ENCODE results near the gene FLVCR2.

The FLVCR2 gene

GRCh38 chr14:75658957-75659356 lies 80.5 kb downstream of the FLVCR2 start:
- in situ Hi-C loops (cut with HindIII; ENCODE audit: low sequenced_read_pairs): no loop called here
- H3K4me3 ChIP-seq (ENCODE audit: low read depth, low read length): no peak overlapping the region
- DNase-seq (ENCODE audit: low read depth): no peak
- TF ChIP-seq, protein P1, sequence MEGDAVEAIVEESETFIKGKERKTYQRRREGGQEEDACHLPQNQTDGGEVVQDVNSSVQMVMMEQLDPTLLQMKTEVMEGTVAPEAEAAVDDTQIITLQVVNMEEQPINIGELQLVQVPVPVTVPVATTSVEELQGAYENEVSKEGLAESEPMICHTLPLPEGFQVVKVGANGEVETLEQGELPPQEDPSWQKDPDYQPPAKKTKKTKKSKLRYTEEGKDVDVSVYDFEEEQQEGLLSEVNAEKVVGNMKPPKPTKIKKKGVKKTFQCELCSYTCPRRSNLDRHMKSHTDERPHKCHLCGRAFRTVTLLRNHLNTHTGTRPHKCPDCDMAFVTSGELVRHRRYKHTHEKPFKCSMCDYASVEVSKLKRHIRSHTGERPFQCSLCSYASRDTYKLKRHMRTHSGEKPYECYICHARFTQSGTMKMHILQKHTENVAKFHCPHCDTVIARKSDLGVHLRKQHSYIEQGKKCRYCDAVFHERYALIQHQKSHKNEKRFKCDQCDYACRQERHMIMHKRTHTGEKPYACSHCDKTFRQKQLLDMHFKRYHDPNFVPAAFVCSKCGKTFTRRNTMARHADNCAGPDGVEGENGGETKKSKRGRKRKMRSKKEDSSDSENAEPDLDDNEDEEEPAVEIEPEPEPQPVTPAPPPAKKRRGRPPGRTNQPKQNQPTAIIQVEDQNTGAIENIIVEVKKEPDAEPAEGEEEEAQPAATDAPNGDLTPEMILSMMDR (IDR thresholded peaks at IDR 0.05; ENCODE audit: low read depth, low read length, missing control alignments): no peak

DNA sequence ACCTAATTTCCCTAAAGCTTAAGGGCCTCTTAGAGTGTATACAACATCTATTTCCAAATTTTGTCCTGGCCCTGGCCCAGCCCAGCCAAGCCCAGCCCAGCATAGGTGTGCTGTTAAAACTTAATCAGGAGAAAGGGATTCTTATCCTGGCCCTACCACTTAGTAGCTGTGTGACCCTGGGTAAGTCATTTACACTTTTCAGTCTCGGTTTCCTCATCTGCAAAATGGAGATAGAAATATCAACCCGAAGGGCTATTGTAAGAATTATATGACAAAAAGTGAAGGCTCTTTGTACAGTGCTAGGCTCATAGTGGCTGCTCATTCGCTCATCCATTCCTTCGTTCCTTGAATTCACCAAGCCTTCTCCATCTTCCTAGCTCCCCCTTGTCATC lies 81.8 kb downstream of the FLVCR2 start:
- in situ Hi-C loops (cut with HindIII; ENCODE audit: low sequenced_read_pairs): loop anchor here (5.0 kb wide), 1 partner anchor 88 kb away; no protein-coding TSS in a partner anchor
- DNase-seq (ENCODE audit: low read depth): no peak
- TF ChIP-seq, protein P1 (IDR thresholded peaks at IDR 0.05; ENCODE audit: low read depth, low read length, missing control alignments): no peak
- peak overlapping the region; percentile 85 for H3K4me3 ChIP-seq (ENCODE audit: low read depth, low read length)

GRCh38 chr14:75660630-75661498 lies 82.4 kb downstream of the FLVCR2 start, which contains the start of the genes ERG28 and TTLL5:
ERG28 (minus strand) TSS chr14:75660876; CDS start chr14:75657502, 3,374 bp downstream.
TTLL5 (plus strand) TSS chr14:75661246; CDS start chr14:75663150, 1,904 bp downstream.
- TF ChIP-seq, protein P1 (IDR thresholded peaks at IDR 0.05; ENCODE audit: low read depth, low read length, missing control alignments): no peak
- peak; percentile 98 for DNase-seq (ENCODE audit: low read depth)
- in situ Hi-C loops (cut with HindIII; ENCODE audit: low sequenced_read_pairs): loop anchor here (5.0 kb wide), 1 partner anchor 89 kb away; no protein-coding TSS in a partner anchor
- peak within 1 kb of the TSS; percentile 85 for H3K4me3 ChIP-seq (ENCODE audit: low read depth, low read length)

- no peak for DNase-seq (ENCODE audit: low read depth)
- in situ Hi-C loops (cut with HindIII; ENCODE audit: low sequenced_read_pairs): loop anchor here (5.0 kb wide), 1 partner anchor 89 kb away; no protein-coding TSS in a partner anchor
- TF ChIP-seq, protein P1 (IDR thresholded peaks at IDR 0.05; ENCODE audit: low read depth, low read length, missing control alignments): no peak
Measured at GRCh38 chr14:75661499-75661814, 83.0 kb downstream of the FLVCR2 start.

GRCh38 chr14:75662966-75663365 lies 84.5 kb downstream of the FLVCR2 start:
- in situ Hi-C loops (cut with HindIII; ENCODE audit: low sequenced_read_pairs): loop anchor here (5.0 kb wide), 1 partner anchor 91 kb away; no protein-coding TSS in a partner anchor
- no peak overlapping the region for H3K4me3 ChIP-seq (ENCODE audit: low read depth, low read length)
- TF ChIP-seq, protein P1 (IDR thresholded peaks at IDR 0.05; ENCODE audit: low read depth, low read length, missing control alignments): no peak
- DNase-seq (ENCODE audit: low read depth): no peak

More at GRCh38 chr14:75661499-75661814, 83.0 kb downstream of the FLVCR2 start:
- H3K4me3 ChIP-seq (ENCODE audit: low read depth, low read length): peak overlapping the region; percentile 85

GRCh38 chr14:75667099-75667765 lies 88.8 kb downstream of the FLVCR2 start:
- in situ Hi-C loops (cut with HindIII; ENCODE audit: low sequenced_read_pairs): no loop called here
- no peak overlapping the region for H3K4me3 ChIP-seq (ENCODE audit: low read depth, low read length)
- TF ChIP-seq, protein P1 (IDR thresholded peaks at IDR 0.05; ENCODE audit: low read depth, low read length, missing control alignments): no peak
- DNase-seq (ENCODE audit: low read depth): no peak

All from astrocyte of the cerebellum (primary cell).